ENCODE results near the gene EPN3. TPM values are rescaled to one million over a fixed set of nuclear protein-coding genes. Genes with fewer than 3 reads are reported as not detected.

Gene EPN3
- polyA plus RNA-seq, 1 donor from 2014 or later, result not detected

GRCh38 chr17:50514388-50514787 lies 18.1 kb upstream of the EPN3 start:
- Histone ChIP-seq H2AFZ (ENCODE audit: low read depth, low read length) (no peak overlapping the region), H3F3A (ENCODE audit: insufficient read depth, low read length, poor library complexity, severe bottlenecking) (no peaks in the 10 kb centered on the region), H3K4me2 (ENCODE audit: low read length) (no peak overlapping the region), H3K4me3 (ENCODE audit: low read length) (no peak overlapping the region), H3K27ac (ENCODE audit: low read length) (no peak overlapping the region), H3K9me3 (ENCODE audit: low read length) (no peaks in the 10 kb centered on the region), H3K27me3 (ENCODE audit: insufficient read depth, low read depth, low read length) (no peaks in the 10 kb centered on the region), H3K36me3 (ENCODE audit: insufficient read depth, low read length) (no peaks in the 10 kb centered on the region), H4K20me1 (ENCODE audit: insufficient read depth) (no peaks in the 10 kb centered on the region), H3K9me2 (ENCODE audit: insufficient read depth, low read length) (no peaks in the 10 kb centered on the region), H3K79me2 (replicated peaks; ENCODE audit: insufficient read depth, low read length) (no peaks in the 10 kb centered on the region), H3K9ac (ENCODE audit: low read length) (no peak overlapping the region)
- TF ChIP-seq EZH2 (IDR thresholded peaks at IDR 0.05; ENCODE audit: borderline replicate concordance, insufficient read depth, low read length, poor library complexity, severe bottlenecking), result no peak
- TF ChIP-seq TAF1 (IDR thresholded peaks at IDR 0.05; ENCODE audit: low read depth), result no peak
- TF ChIP-seq RAD21 (conservative IDR thresholded peaks at IDR 0.05), result no peak
- TF ChIP-seq CTCF (IDR thresholded peaks at IDR 0.05; ENCODE audit: poor library complexity, severe bottlenecking), result no peak
- no peak for TF ChIP-seq REST (IDR thresholded peaks at IDR 0.05; ENCODE audit: borderline replicate concordance)
- no peak for TF ChIP-seq MXI1 (conservative IDR thresholded peaks at IDR 0.05; ENCODE audit: poor library complexity, severe bottlenecking)
- TF ChIP-seq POLR2AphosphoS5 (IDR thresholded peaks at IDR 0.05), result no peak
- TF ChIP-seq EP300 (conservative IDR thresholded peaks at IDR 0.05; ENCODE audit: poor library complexity, severe bottlenecking), result no peak
- no peak for TF ChIP-seq SMC3 (conservative IDR thresholded peaks at IDR 0.05; ENCODE audit: poor library complexity)

GRCh38 chr17:50514936-50515702 lies 17.4 kb upstream of the EPN3 start:
- no peak overlapping the region for H3K27ac ChIP-seq (ENCODE audit: low read length)
- H2AFZ ChIP-seq (ENCODE audit: low read depth, low read length), result no peak overlapping the region
- H3K4me2 ChIP-seq (ENCODE audit: low read length), result no peak overlapping the region
- no peaks in the 10 kb centered on the region for H3K79me2 ChIP-seq (replicated peaks; ENCODE audit: insufficient read depth, low read length)
- H3F3A ChIP-seq (ENCODE audit: insufficient read depth, low read length, poor library complexity, severe bottlenecking), result no peaks in the 10 kb centered on the region
- H3K9ac ChIP-seq (ENCODE audit: low read length), result no peak overlapping the region
- H4K20me1 ChIP-seq (ENCODE audit: insufficient read depth), result no peaks in the 10 kb centered on the region
- no peaks in the 10 kb centered on the region for H3K27me3 ChIP-seq (ENCODE audit: insufficient read depth, low read depth, low read length)
- TF ChIP-seq SMC3 (conservative IDR thresholded peaks at IDR 0.05; ENCODE audit: poor library complexity) (no peak), REST (IDR thresholded peaks at IDR 0.05; ENCODE audit: borderline replicate concordance) (no peak), RAD21 (conservative IDR thresholded peaks at IDR 0.05) (no peak), POLR2AphosphoS5 (IDR thresholded peaks at IDR 0.05) (no peak), EZH2 (IDR thresholded peaks at IDR 0.05; ENCODE audit: borderline replicate concordance, insufficient read depth, low read length, poor library complexity, severe bottlenecking) (no peak), MXI1 (conservative IDR thresholded peaks at IDR 0.05; ENCODE audit: poor library complexity, severe bottlenecking) (no peak), EP300 (conservative IDR thresholded peaks at IDR 0.05; ENCODE audit: poor library complexity, severe bottlenecking) (no peak), CTCF (IDR thresholded peaks at IDR 0.05; ENCODE audit: poor library complexity, severe bottlenecking) (no peak), TAF1 (IDR thresholded peaks at IDR 0.05; ENCODE audit: low read depth) (no peak)
- no peak overlapping the region for H3K4me3 ChIP-seq (ENCODE audit: low read length)
- no peaks in the 10 kb centered on the region for H3K9me3 ChIP-seq (ENCODE audit: low read length)
- no peaks in the 10 kb centered on the region for H3K36me3 ChIP-seq (ENCODE audit: insufficient read depth, low read length)
- no peaks in the 10 kb centered on the region for H3K9me2 ChIP-seq (ENCODE audit: insufficient read depth, low read length)
